Astrocyte (in vitro differentiated cells and primary cell): ENCODE data around the gene SPATA17. TPM values are rescaled to one million over a fixed set of nuclear protein-coding genes. Genes with fewer than 3 reads are reported as not detected.

Experiments used
- DNase-seq: peaks from one replicate; pipeline ENCODE4 v3.0.0-alpha.2; 2010; ENCODE audit warnings: low read depth
- FAIRE-seq: peaks from 2 replicates; lab custom pipeline; 2011; peaks lifted over from hg19 to GRCh38; lab: Jason Lieb, UNC
- H2AFZ ChIP-seq: 2 replicates; pipeline ENCODE4 v1.6.0; 2012; ENCODE audit warnings: low read depth, low read length, inconsistent platforms
- H3K27ac ChIP-seq: 2 replicates; pipeline ENCODE4 v1.5.1; 2011; ENCODE audit warnings: low read depth, low read length, inconsistent platforms
- H3K27me3 ChIP-seq: 2 replicates; pipeline ENCODE4 v1.6.0; 2011; ENCODE audit warnings: low read length, inconsistent platforms; ENCODE audit not compliant: insufficient read depth
- H3K36me3 ChIP-seq: 2 replicates; pipeline ENCODE4 v1.5.1; 2011; ENCODE audit warnings: low read length, inconsistent platforms; ENCODE audit not compliant: insufficient read depth
- H3K4me1 ChIP-seq: 2 replicates; pipeline ENCODE4 v1.5.1; 2011; ENCODE audit warnings: low read length, inconsistent platforms; ENCODE audit not compliant: insufficient read depth
- H3K4me2 ChIP-seq: 2 replicates; pipeline ENCODE4 v1.6.0; 2012; ENCODE audit warnings: low read length, inconsistent platforms
- H3K4me3 ChIP-seq: 2 replicates; pipeline ENCODE4 v1.5.1; 2011; ENCODE audit warnings: low read depth, mild to moderate bottlenecking, low read length, inconsistent platforms; ENCODE audit not compliant: insufficient read depth
- H3K79me2 ChIP-seq: 2 replicates; pipeline ENCODE4 v1.6.0; 2012; ENCODE audit warnings: mild to moderate bottlenecking, low read length, inconsistent platforms; ENCODE audit not compliant: insufficient read depth
- H3K9ac ChIP-seq: 2 replicates; pipeline ENCODE4 v1.6.0; 2012; ENCODE audit warnings: mild to moderate bottlenecking, low read length, inconsistent platforms
- H3K9me3 ChIP-seq: 2 replicates; pipeline ENCODE4 v1.5.1; 2012; ENCODE audit warnings: low read depth, mild to moderate bottlenecking, low read length, inconsistent platforms; ENCODE audit not compliant: insufficient read depth
- H4K20me1 ChIP-seq: 2 replicates; pipeline ENCODE4 v1.6.0; 2012; ENCODE audit warnings: low read length, inconsistent platforms; ENCODE audit not compliant: insufficient read depth
- H3K27ac Mint-ChIP-seq: one replicate; pipeline ENCODE4 v1.8.0; 2021; ENCODE audit warnings: mild to moderate bottlenecking, mixed read lengths; ENCODE audit not compliant: unreplicated experiment
- H3K27me3 Mint-ChIP-seq: one replicate; pipeline ENCODE4 v1.8.0; 2021; ENCODE audit warnings: low read depth, mixed read lengths; ENCODE audit not compliant: unreplicated experiment
- H3K36me3 Mint-ChIP-seq: one replicate; pipeline ENCODE4 v1.8.0; 2021; ENCODE audit warnings: low read depth, mixed read lengths; ENCODE audit not compliant: unreplicated experiment
- H3K4me1 Mint-ChIP-seq: one replicate; pipeline ENCODE4 v1.8.0; 2021; ENCODE audit warnings: low read depth, mixed read lengths; ENCODE audit not compliant: unreplicated experiment
- H3K4me3 Mint-ChIP-seq: one replicate; pipeline ENCODE4 v1.8.0; 2021; ENCODE audit warnings: mild to moderate bottlenecking, moderate library complexity, mixed read lengths; ENCODE audit not compliant: unreplicated experiment
- H3K9me3 Mint-ChIP-seq: one replicate; pipeline ENCODE4 v1.8.0; 2021; ENCODE audit warnings: mild to moderate bottlenecking, mixed read lengths; ENCODE audit not compliant: unreplicated experiment
- CTCF ChIP-seq: IDR thresholded peaks from 2 replicates; pipeline ENCODE4 v1.5.1; 2011; ENCODE audit warnings: low read depth, mild to moderate bottlenecking, inconsistent platforms, low read length, moderate library complexity; ENCODE audit not compliant: insufficient read depth
- EZH2 ChIP-seq: IDR thresholded peaks from 2 replicates; pipeline ENCODE4 v1.6.1; 2012; ENCODE audit warnings: mild to moderate bottlenecking, low read length, inconsistent platforms; ENCODE audit not compliant: insufficient read depth
- total RNA-seq: library from RNA; stranded (reverse); gene quantifications from 2 replicates; pipeline ENCODE4 v1.2.1, GENCODE V29; 2021

Gene SPATA17
- total RNA-seq, 1 donor from 2014 or later: 1.3 TPM

- Histone ChIP-seq H3K27me3 (no peaks in the 10 kb centered on the region), H3K4me3 (no peak overlapping the region), H3K9me3 (no peaks in the 10 kb centered on the region), H3K4me2 (no peak overlapping the region), H2AFZ (no peak overlapping the region), H3K4me1 (no peaks in the 10 kb centered on the region), H3K27ac (no peak overlapping the region), H4K20me1 (no peaks in the 10 kb centered on the region), H3K9ac (no peak overlapping the region), H3K79me2 (no peaks in the 10 kb centered on the region), H3K36me3 (no peaks in the 10 kb centered on the region)
- no peaks in the 10 kb centered on the region for H3K9me3 Mint-ChIP-seq
- peak; percentile 6 for TF ChIP-seq CTCF
- TF ChIP-seq EZH2: no peak
- peaks cover 17% of the 10 kb centered on the region for H3K4me1 Mint-ChIP-seq
- H3K27me3 Mint-ChIP-seq: no peaks in the 10 kb centered on the region
- FAIRE-seq (no peak), DNase-seq (peak; percentile 5)
- no peaks in the 10 kb centered on the region for H3K36me3 Mint-ChIP-seq
- H3K4me3 Mint-ChIP-seq: no peak overlapping the region
- peak overlapping the region; percentile 66 for H3K27ac Mint-ChIP-seq
Measured at GRCh38 chr1:217718873-217719272, 87.7 kb downstream of the SPATA17 start.

GRCh38 chr1:217721692-217722091 is 90.5 kb downstream of the SPATA17 start:
- H3K27me3 Mint-ChIP-seq: no peaks in the 10 kb centered on the region
- DNase-seq: peak; percentile 3
- Histone ChIP-seq H3K9ac (no peak overlapping the region), H3K9me3 (no peaks in the 10 kb centered on the region), H4K20me1 (no peaks in the 10 kb centered on the region), H3K27ac (no peak overlapping the region), H3K27me3 (no peaks in the 10 kb centered on the region), H3K4me1 (no peaks in the 10 kb centered on the region), H3K4me2 (no peak overlapping the region), H3K36me3 (no peaks in the 10 kb centered on the region), H3K79me2 (no peaks in the 10 kb centered on the region), H2AFZ (no peak overlapping the region), H3K4me3 (no peak overlapping the region)
- no peak for TF ChIP-seq CTCF
- TF ChIP-seq EZH2: no peak
- H3K27ac Mint-ChIP-seq: no peak overlapping the region
- no peaks in the 10 kb centered on the region for H3K36me3 Mint-ChIP-seq
- H3K4me1 Mint-ChIP-seq: peaks cover 17% of the 10 kb centered on the region
- H3K9me3 Mint-ChIP-seq: no peaks in the 10 kb centered on the region
- no peak for FAIRE-seq
- no peak overlapping the region for H3K4me3 Mint-ChIP-seq

GRCh38 chr1:217734973-217735372 is 103.8 kb downstream of the SPATA17 start:
- H3K4me1 ChIP-seq: no peaks in the 10 kb centered on the region
- no peak for FAIRE-seq

More at GRCh38 chr1:217734973-217735372, 103.8 kb downstream of the SPATA17 start:
- Mint-ChIP-seq H3K4me1 (no peaks in the 10 kb centered on the region), H3K27ac (no peak overlapping the region), H3K9me3 (no peaks in the 10 kb centered on the region), H3K36me3 (no peaks in the 10 kb centered on the region), H3K4me3 (no peak overlapping the region), H3K27me3 (no peaks in the 10 kb centered on the region)
- no peak overlapping the region for H3K4me3 ChIP-seq
- no peaks in the 10 kb centered on the region for H3K36me3 ChIP-seq
- H3K9me3 ChIP-seq: no peaks in the 10 kb centered on the region
- H3K79me2 ChIP-seq: no peaks in the 10 kb centered on the region
- H3K27me3 ChIP-seq: no peaks in the 10 kb centered on the region
- no peak for DNase-seq
- TF ChIP-seq CTCF (no peak), EZH2 (no peak)
- H3K27ac ChIP-seq: no peak overlapping the region
- no peak overlapping the region for H3K4me2 ChIP-seq
- H2AFZ ChIP-seq: no peak overlapping the region
- no peak overlapping the region for H3K9ac ChIP-seq
- no peaks in the 10 kb centered on the region for H4K20me1 ChIP-seq
